ENCODE measurements around the gene FBLN1.

FBLN1 gene

DNA sequence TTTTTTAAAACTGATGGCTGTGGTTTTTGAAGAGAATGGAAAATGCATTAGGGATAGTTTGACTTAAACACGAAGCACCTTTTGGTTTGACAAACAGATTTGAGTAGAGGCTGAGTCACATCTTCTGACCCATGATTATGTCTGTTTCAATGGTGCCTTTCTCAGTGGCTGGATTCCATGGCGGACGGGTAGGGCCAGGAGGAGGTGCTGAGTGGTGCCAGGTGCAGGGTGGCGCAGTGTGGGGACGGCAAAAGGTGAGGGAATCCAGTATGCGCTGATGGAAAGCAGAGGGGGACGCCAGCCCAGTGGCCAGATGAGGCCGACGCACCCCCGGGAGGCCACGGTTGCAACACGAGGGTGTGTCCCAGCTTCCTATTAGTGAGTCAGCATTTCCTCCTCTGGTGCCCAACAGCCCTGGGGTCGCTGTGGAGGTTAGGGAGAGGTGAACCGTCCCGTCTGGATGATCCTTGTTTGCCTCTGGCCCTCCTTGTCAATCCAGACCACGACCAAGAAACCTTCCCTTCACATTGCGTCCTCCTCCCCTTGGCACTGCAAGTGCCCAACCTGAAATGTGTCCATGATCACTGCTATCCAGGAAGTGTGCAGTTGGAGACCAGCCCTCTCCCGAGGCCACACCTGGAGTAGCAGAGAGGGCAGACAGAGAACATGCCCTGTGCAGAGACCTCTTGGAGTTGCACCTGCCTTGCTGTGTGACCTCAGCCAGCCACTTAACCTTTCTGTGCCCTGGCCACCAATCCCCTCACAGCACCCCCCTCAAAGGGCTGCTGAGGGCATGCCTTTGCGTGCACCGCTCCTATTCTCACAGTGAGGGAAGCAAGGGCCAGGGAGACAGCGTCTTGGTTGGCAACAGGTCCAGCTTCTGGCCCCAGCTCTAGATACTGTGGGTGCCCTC lies 136.4 kb downstream of the FBLN1 start:
- no peak for DNase-seq (ENCODE audit: low read depth in 2 of 2)

DNA sequence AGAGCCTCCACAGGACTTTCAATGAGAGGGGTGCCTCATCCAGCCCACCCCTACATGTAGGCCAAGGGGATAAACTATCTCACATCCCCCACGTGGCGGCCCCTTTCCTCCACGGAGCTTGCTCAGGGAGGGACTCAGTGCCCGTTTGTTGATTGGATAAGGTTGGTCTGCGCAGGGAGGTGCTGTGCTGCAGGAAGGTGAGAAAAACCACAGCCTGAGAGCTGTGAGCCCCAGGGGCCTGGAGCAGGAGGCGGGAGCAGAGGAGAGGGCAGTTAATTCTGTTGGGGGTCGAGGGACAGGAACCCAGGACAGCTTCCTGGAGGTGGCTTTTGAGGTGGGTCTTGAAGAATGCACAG lies 137.0 kb downstream of the FBLN1 start:
- no peak for DNase-seq (ENCODE audit: low read depth in 2 of 2)

DNA sequence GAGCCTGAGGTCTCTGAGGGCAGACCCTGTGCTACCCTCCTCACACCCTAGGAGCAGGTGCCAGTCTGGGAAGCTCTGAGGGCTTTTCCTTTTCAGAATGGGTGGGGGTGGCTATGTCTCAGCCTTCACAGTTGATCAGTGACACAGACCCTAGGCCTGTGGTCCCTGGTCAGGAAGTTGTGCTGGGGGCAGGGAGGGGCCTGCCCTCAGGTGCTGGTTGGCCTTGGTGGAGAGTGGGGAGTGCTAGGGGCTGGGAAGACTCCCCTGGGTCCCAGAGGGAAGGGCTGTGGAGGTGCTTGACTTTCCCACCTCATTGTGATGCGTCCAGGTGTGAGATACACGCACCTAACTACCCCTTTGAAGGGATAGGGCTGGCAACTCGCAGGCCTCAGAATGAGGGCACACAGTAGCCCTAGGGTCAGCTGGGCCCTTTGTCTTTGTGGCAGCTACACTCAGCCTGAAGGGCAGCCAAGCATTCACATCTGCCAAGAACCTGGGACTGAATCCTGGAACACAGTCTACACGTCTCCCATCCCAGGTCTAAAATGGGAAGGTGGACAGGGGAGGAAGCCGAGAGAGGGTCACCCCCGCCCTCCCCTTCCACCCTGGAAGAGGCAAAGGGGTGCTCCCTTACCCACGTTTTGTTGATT lies 137.7 kb downstream of the FBLN1 start:
- DNase-seq (ENCODE audit: low read depth in 2 of 2), result no peak

DNA sequence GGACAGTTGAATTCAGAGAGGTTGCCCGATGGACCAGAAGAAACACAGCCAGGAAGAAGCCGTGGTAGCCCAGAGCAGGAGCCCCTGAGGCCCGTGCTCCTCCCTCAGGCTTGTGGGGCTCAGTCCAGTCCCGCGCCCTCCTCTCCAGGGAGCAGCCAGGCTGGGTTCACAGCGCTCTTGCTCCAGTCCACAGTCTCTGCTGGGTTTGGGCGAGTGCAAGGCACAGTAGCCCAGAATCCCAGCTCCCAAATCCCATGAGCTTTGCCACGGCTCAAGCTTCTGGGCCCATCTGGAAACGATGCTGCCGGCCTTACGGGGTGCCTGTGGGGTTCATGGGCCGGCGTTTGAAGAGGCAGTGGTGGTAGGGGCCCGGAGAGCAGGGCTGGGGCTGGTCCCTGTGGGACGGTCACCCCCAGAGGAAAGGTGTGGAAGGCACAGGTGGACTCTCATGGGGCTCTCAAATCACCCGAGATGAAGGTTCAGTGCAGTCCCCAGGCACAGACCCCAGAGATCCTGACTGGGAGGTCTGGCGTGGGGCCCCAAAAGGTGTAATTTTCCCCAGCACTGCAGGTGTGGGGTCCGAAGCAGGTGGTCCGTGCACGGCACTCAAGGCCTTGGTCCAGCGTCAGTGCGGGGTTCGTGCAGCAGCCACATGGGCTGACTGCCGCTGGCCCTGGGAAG lies 138.4 kb downstream of the FBLN1 start:
- no peak for DNase-seq (ENCODE audit: low read depth in 2 of 2)

DNA sequence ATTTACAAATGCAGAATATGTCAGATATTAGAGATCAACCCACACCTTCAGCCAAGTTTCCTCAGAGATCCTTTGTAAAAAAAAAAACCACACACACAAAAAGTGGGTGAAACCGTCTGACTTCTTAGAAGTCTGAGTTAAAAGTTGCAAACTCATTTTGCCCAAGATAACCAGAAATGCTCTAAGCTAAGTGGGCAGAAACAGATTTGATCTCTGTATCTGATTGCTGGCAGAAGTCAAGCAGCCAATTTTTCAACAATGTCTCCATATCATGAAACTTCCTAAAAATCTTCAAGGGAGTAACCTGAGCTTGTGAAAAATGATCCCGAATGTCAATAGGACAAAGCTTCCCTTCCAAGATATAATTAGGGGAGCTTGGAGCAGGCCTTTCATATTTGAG lies 140.3 kb downstream of the FBLN1 start:
- no peak for DNase-seq (ENCODE audit: low read depth in 2 of 2)

DNA sequence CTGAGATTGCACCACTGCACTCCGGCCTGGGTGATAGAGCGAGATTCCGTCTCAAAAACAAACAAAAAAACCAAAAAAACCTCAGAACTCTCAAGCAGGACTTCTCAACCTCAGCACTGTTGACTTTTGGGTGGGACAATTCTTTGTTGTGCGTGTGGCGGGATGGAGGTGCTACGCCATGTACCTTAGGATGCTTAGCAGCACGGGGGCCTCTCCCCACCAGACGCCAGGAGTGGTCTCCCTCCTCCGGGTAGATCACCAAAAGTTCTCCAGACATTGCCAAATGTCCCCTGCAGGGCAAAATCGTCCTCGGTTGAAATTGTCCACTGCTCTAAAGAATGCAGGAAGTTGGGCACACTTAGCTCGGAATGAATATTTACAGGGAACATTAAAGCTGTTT lies 142.0 kb downstream of the FBLN1 start:
- DNase-seq (ENCODE audit: low read depth in 2 of 2), result no peak

DNA sequence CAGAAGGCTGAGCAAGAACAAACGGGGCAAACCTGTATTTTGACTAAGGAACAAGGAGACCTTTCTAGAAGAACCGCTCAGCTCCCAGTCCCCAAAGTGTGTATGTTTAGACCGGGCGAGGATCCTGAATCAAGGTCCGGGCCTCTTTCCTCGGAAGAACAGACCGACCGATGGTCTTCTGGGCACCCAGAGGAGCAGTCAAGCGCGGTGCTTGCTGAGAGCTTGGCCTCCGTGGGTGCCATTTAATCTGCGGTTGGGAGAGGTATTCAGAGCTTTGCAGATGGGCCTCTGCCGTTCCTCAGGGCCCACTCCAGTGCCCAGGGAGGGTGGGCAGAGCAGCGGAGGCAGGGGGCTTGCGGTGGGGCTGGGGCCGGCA lies 142.5 kb downstream of the FBLN1 start:
- DNase-seq (ENCODE audit: low read depth in 2 of 2), result no peak

DNA sequence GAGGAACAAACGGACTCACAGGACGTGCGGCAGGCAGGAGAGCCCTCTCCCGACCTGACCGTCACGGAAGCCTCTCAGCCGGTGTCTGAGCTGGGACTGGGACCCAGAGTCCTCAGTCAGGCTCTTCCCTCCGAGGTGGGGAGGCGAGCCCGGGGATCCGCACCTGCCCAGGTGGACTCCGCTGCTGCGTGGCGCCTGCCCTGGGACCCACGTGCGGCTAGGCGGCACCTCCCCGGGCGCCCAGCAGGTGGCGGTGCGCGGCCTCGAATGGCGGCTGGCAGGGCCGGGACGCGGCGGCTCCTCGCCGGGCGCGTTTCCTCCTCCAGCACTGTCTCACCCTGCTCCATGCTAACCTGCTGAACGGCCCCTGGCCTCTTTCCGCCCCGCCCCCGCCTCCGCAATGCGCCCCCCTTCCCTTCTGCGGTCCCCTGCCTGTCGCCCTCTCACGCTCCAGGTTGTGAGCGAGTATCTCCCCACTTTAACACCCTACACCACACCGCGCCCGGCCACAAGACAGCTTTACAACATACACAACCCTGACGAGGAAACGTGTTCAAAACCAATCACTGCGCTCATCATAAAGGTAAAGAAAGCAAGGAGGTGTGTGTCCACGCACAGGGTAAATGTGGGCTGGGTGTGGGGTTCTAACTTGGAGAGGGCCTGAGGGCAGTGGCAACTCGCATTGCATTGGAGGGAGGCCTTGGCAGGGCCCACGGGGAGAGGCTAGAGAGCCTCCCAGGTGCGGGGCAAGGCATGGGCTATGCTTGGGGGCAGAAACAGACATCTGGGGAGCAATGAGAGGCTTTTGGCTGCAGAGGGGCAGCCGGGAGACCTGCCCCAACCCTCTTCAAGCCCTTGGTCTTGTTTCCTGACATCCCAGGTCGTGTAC lies 143.1 kb downstream of the FBLN1 start:
- DNase-seq (ENCODE audit: low read depth in 2 of 2), result peak in 1 of 2 experiments; percentile 12

DNA sequence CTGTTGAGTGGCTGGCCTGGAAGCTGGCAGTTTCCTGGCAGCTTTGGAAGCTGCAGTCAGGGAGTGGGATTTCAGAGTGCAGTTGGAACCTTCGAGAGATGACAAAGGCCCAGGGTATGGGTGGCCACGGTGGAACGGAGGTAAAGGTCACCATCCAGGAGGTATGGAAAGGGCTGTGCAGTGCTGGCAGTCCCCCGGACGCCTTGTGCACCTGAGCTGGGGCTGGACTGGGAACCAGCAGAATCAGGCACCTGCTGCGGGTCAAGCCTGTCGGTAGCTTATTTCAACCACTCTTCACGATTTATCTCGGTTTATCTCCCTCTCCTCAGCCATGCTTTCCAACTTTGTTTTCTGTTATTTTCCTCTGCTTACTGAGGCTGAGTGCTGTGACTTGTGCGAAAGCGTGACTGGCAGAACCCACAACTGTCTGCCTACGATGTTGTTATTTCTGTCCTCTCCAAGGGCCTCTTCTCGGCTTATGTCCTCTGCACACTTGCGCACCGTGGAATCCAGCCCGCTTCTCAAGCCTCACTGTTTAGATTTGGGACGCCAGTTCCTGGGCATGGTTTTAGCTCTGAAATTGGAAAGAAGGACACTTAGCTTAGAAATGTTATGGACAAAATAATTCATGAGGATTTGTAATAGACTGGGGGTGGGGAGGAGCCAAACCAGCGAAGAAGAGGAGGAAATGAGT lies 145.0 kb downstream of the FBLN1 start:
- no peak for DNase-seq (ENCODE audit: low read depth in 2 of 2)

DNA sequence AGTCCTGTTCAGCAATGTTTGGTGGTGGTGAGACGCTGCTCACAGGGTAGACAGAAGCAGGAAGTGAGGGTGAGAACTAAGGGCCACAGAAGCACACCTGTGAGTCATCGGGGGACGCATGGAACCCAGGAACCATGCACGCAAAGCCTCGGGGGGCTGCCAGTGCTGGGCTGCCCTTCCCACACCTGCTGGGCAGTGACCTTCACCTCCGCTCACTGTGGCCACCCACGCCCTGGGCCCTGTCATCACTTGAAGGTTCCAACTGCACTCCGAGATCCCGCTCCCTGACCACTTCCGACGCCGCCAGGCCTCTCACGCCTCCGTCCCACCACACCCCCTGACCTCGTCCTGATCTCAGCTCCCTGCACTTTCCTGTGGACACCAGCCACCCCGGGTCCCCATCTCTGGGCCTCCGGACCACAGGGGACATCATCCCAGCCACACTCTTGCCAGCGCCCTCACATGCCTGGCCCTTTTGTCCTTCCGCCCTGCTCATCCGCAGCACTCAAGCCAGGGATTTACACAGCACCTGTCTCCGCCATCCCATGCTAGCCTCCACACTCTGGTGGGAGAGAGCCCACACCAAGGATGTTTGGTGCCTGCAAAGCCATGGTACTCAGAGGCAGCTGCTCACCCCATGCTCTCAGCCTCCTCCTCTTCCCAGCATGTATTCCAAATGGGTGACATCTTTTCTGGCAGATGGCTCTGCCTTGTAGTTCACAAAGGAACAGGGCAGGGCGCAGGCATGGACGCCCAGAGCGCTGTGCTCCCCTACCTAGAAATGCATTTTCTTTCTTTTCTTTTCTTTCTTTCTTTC lies 145.8 kb downstream of the FBLN1 start:
- no peak for DNase-seq (ENCODE audit: low read depth in 2 of 2)

DNA sequence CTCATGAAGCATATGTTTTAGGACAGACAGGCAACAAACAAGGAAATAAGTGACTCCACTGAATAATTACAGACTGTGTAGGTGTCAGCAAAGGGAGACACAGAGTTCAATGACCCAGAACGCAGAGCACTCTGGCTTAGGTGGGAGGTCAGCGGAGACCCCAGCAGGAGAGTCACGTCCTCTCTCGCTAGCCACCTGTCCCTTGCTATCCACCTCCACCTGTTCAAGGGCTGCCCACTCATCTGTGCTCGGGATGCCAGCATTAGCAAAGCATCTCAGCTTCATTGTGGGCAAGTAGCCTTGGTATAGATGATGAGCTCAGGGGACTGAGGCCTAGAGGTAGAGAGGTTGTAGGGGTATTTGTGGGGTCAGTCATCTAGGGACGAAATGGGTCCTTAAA lies 147.1 kb downstream of the FBLN1 start:
- no peak for DNase-seq (ENCODE audit: low read depth in 2 of 2)

DNA sequence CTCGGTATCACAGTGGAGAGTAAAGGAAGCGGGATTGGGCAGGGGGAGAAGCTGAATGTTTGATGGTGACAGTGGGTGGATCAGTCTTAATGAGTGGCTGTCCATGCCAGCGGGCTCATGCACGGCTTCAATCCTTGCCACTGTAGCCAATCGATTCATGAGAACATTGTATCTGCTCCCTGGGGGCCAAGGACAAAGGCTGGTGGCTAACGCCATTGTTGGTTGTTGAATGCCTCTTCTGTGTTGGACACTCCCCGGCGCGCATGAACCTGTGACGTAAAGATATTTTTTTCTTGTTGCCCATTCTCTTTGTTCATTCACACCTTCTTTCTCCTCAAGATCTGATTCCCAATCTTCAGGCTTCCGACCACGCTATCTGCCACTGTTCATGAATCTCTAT lies 148.0 kb downstream of the FBLN1 start:
- DNase-seq (ENCODE audit: low read depth in 2 of 2), result no peak
